ENCODE measurements around the gene SYNJ2. TPM values are rescaled to one million over a fixed set of nuclear protein-coding genes. Genes with fewer than 3 reads are reported as not detected.

The SYNJ2 gene
- total RNA-seq, 1 experiment from 2014 or later = 24.5 TPM

DNA sequence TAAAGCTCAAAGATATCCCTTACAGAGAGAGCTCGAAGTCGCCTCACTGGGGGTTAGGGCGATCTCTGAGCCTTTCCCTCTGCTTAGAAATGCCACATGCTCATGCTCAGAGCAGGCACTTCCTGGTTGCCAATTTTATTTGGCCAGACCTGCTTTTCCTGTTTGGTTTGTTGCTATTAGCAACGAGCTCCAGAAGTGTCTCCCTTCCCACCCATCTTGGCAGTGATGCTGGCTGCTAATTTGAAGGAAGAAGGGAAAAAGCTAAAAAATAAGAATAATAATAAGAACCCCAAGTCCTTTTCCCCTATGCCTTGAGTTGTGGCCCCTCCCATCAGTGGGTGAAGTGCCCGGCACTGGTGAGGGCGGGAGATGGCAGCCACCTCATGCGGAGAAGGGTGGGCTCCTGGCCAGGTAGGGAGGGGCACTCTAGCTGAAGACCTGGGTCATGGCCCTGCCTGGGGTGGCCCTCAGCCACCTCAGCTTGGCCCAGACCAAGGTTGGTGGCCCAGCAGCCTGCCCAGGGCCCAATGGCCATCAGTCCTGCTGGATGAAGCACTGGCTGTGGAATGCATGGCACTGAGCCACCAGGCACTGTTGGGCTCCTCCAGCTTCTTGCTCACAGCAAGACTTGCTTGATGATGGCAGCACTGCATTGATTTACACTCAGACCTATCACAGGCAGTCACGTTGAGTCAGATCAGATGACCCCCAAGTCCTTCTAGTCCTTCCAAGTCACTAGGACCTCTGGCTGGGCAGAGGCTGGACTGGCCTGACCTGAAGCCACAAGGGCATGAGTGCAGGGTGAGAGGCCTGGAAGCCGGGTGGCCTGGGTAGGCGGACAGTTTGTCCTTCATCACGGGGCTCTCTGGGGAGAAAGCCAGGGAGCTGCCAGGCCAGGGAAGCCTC, 79.0 kb downstream of the SYNJ2 start:
- Mint-ChIP-seq H3K4me1 (peaks cover 5 to 6% of the 10 kb centered on the region in 2 experiments; a peak in 3 of 4 replicates), H3K27ac (peak overlapping the region in 2 of 3 experiments; percentile 72 to 87; a peak in 3 of 7 replicates), H3K36me3 (ENCODE audit: insufficient read depth in 1 of 3, low read depth in 3 of 3) (peaks cover 0 to 15% (median 9%) of the 10 kb centered on the region in 3 experiments; a peak in 5 of 7 replicates), H3K9me3 (no peaks in the 10 kb centered on the region), H3K27me3 (ENCODE audit: low read depth) (no peaks in the 10 kb centered on the region), H3K4me3 (no peak overlapping the region; a peak in 1 of 5 replicates)
- WGBS (ENCODE audit: extremely low coverage, insufficient read length, low lambda C conversion rate) = no CpG with 5 or more reads among the region's 11 CpGs
- Histone ChIP-seq H3K79me1 (ENCODE audit: insufficient read depth, low read depth, low read length, poor library complexity, severe bottlenecking) (no peaks in the 10 kb centered on the region), H2BK12ac (ENCODE audit: insufficient read length, low read depth, low read length) (no peak overlapping the region), H3K14ac (ENCODE audit: insufficient read depth, low read length) (no peak overlapping the region), H2BK20ac (ENCODE audit: low read depth, low read length, poor library complexity, severe bottlenecking) (no peak overlapping the region), H3K27ac (ENCODE audit: insufficient read length, low read depth, low read length) (no peak overlapping the region), H3K9ac (ENCODE audit: extremely low read depth, insufficient read length, low read length) (no peak overlapping the region), H4K8ac (replicated peaks; ENCODE audit: insufficient read length, low read depth, low read length) (no peak overlapping the region), H4K91ac (ENCODE audit: insufficient read length, low read depth, low read length) (no peak overlapping the region), H2BK5ac (ENCODE audit: insufficient read length, low read length) (no peak overlapping the region), H2AFZ (ENCODE audit: low read length) (no peak overlapping the region), H3K18ac (ENCODE audit: insufficient read length, low read depth, low read length) (no peak overlapping the region), H4K20me1 (ENCODE audit: control insufficient read depth, insufficient read depth, insufficient read length) (no peaks in the 10 kb centered on the region), H3K23ac (ENCODE audit: insufficient read length, low read depth, low read length) (no peak overlapping the region), H3K9me3 (ENCODE audit: control insufficient read depth, low read depth, low read length) (no peaks in the 10 kb centered on the region), H3K4me2 (ENCODE audit: insufficient read depth, insufficient read length, low read length) (no peak overlapping the region), H3K4ac (ENCODE audit: low read depth, low read length) (no peak overlapping the region), H2BK120ac (ENCODE audit: low read depth, low read length, poor library complexity, severe bottlenecking) (no peak overlapping the region), H3K56ac (ENCODE audit: insufficient read length, low read depth, low read length) (no peak overlapping the region), H2AK5ac (ENCODE audit: insufficient read length, low read length) (no peak overlapping the region), H4K5ac (ENCODE audit: insufficient read length, low read depth, low read length) (no peak overlapping the region), H3K4me1 (ENCODE audit: insufficient read depth, low read length) (no peaks in the 10 kb centered on the region), H3K79me2 (ENCODE audit: insufficient read depth, low read length) (no peaks in the 10 kb centered on the region), H3T11ph (ENCODE audit: low read length) (no peak overlapping the region), H2BK15ac (ENCODE audit: low read depth, low read length) (no peak overlapping the region), H3K27me3 (ENCODE audit: insufficient read depth, low read length) (no peaks in the 10 kb centered on the region), H3K23me2 (ENCODE audit: insufficient read length, low read depth, low read length, poor library complexity, severe bottlenecking) (no peaks in the 10 kb centered on the region)
- TF ChIP-seq CTCF (conservative IDR thresholded peaks at IDR 0.05) = no peak
- no peak for DNase-seq
